NCI-H345 (cell line): ENCODE measurements around the gene WNK1.
"Not testable (repeated sequence)": the region's sequence is repeated elsewhere in the genome, so short reads cannot be mapped to it uniquely, and the experiment has no call there.

ENCODE experiments used
- DNase-seq: peaks from one replicate; lab custom pipeline; 2025; lab: John Stamatoyannopoulos, UW

The WNK1 gene

DNA sequence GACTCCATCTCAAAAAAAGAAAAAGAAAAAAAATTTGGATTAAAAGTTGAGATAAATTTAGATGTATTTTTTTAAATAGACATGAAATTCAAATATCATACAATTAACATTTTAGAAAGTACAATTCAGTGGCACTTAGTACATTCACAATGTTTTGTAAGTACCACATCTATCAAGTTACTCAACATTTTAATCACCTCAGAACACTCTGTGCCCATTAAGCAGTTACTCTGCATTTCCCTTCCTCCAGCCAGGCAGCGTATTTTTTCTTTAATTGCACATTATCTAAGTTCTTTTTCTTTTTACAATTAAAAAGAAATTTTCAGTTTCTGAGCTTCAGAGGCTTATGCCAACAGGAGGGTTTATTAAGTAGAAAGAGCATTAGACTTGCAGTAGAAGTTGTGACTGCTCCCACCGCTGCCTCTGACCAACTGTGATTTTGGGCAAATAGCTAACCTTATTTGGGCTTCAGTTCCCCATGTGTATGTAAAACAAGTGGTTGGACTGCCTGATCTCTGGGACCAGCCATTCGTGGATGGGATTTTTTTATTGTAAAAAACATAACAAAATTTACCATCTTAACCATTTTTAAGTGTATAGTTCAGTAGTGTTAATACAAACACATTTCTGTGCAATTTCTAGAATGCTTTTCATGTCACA is 65.7 kb downstream of the WNK1 start:
- no peak for DNase-seq

DNA sequence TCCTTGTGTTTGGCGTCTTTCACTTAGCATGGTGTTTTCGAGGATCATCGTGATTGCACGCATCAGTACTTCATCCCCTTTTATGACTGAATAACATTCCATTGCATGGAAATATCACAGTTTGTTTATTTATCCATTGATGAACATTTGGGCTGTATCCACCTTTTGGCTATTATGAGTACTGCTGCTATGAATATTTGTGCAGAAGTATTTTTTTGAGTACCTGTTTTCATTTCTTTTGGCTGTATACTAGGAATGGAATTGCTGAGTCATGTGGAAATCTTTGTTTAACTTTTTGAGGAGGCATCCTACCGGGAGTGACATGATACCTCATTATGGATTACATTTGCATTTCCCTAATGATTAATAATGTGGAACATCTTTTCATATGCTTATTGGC is 66.4 kb downstream of the WNK1 start:
- no peak for DNase-seq

DNA sequence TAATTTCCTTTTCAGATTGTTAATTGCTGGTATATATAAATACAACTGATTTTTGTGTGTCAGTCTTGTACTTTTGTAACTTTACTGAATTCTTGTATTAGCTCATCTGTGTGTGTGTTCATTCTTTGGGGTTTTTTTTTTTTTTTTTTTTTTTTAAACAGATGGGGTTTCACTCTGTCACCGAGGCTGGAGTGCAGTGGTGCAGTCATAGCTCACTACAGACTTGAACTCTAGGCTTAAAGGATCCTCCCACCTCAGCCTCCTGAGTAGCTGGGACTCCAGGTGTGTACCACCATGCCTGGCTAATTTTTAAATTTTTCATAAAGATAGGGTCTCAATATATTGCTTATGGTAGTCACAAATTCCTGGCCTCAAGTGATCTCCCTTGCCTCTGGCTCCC is 68.0 kb downstream of the WNK1 start:
- DNase-seq = no peak

DNA sequence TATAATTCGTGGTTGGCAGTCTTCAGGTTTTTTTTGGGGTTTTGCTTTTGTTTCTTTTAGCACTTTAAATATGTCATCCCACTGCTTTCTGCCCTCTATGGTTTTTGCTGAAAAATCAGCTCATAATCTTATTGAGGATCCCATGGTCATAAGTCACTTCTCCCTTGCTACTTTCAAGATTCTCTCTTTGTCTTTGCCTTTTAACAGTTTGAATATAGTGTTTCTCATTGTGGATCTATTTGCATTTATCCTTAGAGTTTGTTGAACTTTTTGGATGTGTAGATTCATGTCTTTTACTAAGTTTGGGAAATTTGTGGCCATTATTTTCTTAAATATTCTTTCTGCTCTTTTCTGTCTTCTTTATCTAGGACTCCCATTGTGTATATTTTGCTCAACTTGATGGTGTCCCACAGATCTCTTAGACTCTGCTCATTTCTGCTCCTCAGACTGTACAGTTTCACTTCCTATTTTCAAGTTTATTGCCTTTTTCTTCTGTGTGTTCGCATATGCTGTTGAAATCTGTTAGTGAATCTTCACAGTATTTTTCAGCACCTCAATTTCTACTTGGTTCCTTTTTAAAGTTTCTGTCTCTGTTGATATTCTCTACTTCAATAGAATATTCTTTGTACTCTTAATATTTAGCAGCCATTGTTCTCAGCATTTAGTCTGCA is 70.8 kb downstream of the WNK1 start:
- DNase-seq = no peak

DNA sequence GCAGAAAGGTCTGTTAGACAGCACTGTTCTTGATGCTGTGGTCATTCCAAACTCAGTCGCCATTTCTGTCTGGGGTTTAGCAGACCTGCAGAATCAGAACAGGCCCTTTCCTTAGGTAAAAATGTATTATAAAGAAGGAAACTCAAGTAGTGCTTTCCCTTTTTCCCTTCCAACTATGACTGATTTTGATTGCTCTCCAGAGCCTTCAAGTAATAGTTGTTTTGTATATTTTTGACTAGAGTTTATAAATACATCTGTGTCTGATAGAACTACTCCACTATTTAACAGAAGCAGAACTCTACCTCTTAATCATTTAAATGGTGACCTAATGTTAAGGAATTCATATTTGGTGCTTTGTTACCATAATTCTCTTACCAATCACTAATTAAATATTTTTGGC is 74.0 kb downstream of the WNK1 start:
- DNase-seq = no peak

DNA sequence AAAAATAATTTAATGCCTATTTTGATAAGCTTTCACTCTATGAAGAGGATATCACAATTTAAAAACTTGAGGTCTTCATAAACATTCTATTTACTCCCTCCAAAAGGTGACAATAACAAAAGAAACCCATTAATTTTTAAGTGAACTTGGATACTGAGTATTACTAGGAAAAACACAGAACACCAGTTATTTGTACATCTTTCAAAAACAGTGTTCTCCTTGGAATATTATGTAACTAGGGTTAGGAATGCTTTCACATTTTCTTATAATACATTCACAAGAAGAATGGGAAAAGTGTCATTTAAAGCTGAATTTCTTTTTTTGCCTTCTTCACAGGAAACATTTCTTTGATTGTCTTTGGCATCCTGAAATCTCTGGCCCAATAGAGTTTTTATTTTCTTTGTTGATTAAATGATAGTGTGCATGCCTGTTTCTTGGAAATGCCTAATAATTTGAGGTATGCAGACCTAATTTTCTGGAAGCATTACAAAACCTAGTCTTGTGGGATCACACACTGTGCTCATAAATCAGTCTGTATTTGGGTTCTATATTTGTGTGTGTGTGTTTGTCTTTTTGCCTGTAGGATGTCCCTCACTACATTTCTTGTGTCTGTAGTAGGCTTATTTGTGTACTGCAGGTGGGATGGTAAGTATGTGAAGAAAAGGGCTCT is 76.5 kb downstream of the WNK1 start:
- DNase-seq = no peak

DNA sequence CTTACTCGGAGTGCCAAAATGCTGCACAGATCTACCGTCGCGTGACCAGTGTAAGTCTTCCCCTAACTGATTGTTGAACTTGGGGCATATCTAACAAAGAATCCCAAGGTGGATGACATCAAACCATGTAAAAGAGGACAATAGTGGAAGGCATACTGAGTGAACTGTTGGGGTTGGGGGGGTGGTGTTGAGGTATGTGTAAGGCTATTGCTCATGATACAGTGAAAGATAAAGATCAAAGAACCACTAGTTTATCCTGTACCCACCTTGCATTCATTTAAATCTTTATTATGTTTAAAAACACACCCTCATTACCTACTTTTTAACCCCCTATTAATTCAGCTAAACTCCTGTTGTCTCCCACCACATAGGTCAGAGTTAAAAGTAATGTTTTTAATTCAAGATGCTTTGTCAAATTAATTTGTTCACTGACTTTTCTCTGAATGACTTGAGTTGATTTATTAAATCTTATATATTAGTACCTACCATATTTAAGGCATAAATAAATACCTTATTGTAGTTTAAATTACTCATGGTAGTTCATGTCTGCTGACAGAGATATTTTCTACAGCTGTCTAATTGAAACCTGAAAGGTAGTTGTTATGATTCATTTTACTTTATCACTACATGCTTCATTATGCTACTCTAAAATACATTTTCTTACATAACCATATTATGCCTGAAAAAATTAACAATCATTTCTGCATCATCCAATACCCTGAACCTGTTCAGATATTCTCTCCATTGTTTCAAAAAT is 77.9 kb downstream of the WNK1 start:
- no peak for DNase-seq

DNA sequence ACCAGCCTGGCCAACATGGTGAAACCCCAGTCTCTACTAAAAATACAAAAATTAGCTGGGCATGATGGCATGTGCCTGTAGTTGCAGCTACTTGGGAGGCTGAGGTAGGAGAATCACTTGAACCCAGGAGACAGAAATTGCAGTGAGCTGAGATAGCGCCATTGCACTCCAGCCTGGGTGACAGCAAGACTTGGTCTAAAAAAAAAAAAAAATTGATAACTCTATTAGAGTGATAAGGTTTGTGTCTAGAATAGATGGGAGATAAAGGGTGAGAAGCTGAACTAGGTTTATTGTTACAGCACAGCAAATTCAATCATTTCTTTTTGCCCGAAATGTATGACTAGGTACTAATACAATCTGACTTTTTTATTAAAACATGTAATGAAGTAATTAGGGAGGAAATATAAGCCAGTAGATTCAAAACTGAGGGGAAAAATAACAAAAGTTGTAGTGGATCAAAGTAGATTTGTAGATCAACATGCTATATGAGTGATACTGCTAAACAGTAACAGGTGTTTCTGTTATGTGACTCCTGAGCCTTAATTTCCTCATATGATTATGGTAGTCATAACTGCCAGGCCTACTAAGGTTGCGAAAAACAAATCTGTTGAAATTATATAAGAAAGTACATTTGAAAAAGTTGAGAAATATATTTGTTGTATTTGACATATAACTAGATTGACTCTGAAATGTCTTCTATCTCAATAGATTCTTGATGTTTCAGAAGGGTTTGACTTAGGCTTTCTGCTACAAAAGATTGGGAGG is 83.6 kb downstream of the WNK1 start:
- no peak for DNase-seq

DNA sequence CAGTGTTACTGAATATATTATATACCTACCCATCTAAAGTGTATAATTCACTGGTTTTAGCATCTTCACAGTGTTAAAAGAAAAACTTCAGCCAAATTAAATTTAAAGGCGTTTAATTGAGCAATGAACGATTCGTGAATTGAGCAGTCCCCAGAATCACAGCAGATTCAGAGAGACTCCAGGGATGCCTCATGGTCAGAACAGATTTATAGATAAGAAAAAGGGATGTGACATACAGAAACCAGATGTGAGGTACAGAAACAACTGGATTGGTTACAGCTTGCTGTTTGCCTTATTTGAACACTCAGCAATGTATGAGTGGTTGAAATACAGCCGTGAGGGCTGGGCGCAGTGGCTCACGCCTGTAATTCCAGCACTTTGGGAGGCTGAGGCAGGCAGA is 84.6 kb downstream of the WNK1 start:
- no peak for DNase-seq

DNA sequence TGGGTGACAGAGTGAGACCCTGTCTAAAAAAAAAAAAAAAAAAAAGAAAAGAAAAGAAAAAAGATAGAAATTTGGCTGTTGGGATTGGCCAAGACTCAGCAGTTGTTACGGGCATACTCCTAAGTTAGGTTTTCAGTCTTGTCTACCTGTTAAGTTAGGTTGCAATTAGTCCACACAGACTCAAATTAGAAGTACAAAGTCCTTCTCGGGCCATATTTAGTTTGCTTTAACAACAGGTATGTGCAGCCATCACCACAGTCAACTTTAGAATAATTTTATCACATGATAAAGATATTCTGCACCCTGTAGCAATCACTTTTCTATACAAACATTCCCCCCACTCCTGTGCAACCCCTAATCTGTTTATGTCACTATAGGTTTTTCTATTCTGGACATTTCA is 85.2 kb downstream of the WNK1 start:
- no peak for DNase-seq

DNA sequence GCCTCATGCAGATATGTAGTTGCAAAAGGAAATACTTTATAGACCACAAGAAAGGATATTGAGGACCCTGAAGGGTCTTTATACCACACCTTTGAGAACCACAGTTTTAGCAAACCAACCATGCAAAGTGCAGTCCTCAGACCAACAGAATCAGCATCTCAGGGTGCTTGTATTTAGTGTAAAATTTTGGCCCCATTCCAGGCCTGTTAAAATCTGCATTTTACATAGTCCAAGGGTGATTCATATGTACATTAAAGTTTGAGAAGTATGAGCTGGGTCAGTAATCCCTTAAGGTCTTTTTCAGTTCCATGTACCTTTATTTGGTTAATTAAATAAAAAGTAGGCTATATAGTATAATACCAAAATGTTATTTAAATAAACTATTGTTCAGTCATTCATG is 91.2 kb downstream of the WNK1 start:
- DNase-seq = no peak

DNA sequence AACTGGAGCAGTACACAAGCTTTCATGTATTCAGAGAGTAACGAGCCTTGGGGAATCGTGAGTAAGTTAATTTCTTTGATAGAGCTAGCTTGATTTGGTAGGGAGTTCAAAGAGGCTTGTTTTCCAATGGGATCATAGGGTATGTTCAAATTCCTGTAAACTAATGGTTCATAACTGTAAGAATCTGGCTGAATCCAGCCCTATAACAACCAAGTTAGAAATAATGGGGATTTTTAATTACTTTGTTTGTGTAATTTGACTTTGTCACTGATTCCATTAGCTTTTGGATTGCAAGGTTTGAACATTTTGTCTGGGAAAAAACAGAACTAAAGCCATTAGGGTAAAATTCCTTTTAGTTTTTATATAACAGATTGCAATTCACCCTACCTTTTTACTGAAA is 94.0 kb downstream of the WNK1 start:
- DNase-seq = no peak

DNA sequence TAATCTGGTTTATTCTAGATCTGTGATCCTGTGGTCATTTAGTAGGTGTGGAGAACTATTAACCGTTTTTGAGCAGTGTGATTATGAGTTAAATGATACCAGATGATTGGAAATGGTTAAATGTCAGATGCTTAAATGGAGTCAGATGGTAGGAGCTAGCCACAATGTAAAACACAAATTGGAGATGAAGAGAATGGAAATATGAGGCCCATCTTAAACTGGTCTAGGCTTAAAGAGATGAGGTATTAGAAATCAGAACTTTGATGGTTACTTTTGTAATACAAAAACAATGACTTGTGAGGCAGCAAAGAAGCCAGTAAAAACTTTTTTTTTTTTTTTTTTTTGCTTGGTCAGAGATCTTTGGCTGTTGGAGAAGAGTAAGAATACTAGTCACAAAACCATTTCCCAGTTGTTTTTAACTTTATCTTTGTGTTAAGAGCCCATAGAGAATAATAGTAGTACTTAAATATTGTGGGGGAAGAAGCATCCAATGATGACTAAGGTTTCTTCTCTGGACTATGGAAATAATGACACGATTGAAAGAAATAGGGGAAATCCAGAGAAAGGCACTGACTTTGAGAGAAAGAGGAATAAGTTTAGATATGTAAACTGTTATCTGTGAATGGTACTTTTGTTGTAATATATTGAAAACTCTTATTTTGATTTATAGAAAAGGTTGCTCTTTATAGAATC is 95.9 kb downstream of the WNK1 start:
- DNase-seq = no peak

DNA sequence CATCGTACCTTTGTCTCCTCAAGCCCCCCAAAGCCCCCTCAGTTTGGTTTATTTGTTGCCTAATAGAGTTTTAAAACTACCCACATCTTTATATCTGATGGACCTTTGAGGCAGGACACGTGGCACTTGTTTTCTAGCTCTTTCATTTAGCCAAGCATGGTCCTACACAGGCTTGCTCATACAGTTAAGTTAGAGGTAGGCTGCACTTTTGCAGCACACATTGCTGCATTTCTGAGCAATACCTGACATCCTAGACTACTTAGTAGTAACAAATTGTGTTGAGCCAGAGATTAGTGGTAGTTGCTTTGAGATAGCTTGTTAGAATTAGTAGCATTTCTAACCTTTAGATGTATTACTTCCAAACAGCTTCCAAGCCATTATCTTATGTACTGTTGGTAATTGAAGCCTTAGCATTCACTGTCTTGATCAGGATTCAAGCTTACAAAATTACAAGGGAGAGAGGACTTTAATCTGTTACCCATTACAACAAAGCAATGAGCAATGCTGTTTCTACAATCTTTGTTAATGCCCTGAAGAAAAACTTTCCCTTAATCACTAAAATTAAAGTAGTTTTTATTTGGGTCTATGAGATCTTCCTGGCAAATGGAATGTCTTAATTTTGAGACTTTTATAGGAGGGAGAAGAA is 96.6 kb downstream of the WNK1 start:
- no peak for DNase-seq

DNA sequence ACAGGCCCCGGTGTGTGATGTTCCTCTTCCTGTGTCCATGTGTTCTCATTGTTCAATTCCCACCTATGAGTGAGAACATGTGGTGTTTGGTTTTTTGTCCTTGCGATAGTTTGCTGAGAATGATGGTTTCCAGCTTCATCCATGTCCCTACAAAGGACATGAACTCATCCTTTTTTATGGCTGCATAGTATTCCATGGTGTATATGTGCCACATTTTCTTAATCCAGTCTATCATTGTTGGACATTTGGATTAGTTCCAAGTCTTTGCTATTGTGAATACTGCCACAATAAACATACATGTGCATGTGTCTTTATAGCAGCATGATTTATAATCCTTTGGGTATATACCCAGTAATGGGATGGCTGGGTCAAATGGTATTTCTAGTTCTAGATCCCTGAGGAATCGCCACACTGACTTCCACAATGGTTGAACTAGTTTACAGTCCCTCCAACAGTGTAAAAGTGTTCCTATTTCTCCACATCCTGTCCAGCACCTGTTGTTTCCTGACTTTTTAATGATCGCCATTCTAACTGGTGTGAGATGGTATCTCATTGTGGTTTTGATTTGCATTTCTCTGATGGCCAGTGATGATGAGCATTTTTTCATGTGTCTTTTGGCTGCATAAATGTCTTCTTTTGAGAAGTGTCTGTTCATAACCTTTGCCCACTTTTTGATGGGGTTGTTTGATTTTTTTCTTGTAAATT is 97.5 kb downstream of the WNK1 start:
- not testable (repeated sequence) for DNase-seq

DNA sequence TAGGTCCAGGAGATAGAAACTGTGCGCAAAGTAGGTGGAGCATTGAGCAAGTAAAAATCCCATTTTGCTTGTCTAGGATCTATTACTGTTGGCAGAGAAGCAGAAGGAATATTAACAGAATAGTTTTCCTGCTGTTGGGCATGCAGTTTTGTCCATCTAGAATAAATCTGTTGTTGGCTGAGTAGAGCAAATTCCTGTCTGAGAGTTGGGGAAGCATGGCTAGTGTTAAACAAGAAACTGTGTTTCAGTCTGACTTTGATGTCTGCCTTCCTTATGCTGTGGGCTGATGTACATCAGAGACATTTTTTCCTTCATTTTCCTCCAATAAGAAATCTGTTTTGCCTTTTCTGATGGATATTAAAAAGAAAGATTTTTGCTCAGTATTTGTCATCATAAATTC is 99.0 kb downstream of the WNK1 start:
- no peak for DNase-seq

DNA sequence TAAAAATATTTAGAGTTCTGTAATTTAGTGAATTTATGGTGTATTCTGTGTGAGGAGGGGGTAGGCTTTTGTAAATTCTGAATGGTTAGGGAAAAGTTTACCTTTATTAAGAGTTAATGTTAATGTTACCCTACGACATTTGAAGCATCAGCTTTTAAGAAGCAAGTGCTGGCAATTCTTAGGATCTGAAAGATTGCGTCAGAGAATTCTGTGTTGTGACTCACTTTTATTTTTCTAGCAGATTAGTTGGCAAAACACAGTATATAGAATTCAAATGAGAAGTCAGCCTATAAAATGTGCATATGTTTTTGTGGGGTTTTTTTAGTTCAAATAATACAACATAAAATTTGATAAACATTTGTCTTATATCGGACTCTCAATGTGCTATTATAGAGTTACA is 99.5 kb downstream of the WNK1 start:
- DNase-seq = no peak

DNA sequence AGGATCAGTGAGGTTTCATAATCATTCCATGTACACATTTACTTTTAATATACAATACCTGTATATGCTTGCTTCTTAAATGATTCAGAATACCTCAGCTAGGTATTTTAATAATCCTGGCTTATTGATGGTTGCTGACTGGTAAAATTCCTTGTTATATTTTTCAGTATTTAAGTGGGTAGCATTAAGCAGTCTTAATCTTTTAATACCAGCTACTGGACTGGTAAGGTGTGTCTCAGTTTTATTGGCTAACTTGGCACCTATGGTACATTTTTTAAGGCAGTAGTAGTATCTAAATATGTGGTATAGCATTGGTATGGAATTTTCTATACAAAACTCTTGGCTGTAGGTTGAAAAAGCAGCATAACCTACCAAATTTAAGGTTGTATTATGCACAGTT is 100.5 kb downstream of the WNK1 start:
- no peak for DNase-seq

DNA sequence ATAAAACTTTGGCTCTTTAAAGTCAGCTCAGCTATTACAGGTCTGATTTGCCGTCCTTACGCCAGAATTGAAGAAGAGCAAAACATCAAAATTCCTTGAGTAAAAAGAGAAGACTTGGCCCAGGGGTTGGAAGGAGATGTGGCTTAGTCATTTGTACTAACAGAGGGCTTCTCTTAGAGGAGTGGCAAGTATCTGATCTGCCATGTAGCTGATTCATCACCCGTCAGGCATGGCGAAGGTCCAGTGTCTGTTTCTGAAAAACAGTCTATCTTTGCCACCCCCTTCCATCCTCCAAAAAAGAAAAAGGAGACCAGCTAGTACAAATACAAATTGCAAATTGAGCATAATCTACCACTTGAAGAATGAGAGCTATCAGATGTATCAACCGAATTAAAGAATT is 105.2 kb downstream of the WNK1 start:
- DNase-seq = no peak

DNA sequence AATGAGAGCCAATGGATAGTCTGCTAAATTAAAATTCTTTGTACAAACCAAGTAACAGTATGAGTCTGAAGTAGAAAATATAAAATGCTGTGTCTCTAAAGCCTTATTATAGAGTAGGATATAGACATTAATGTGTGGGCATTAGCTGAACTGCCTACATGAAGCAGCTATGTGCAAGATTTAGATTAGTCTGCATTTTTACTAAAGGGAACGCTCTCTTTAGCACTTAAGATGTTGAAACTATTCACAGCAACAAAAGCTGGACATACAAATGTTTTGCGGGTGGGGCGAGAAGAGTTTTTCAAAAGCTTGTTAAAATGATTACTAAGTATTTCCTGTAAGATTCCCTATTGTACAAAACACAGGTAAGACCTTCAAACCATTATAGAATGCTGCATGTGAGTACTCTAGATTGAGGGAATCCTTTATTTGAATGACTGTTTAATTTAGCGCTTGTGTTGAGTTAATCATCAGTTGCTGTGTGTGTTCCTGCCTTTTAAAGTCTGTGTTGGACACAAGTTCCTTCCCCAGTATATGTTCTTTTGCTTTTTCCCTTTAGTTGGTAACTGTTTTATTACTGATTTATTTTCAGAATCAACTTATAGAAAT is 110.0 kb downstream of the WNK1 start:
- no peak for DNase-seq
